CD4-positive, alpha-beta T cell treated with Interferon gamma for 1 hour (primary cell): ENCODE results near the gene P2RX5.
"Not testable (repeated sequence)": the region's sequence is repeated elsewhere in the genome, so short reads cannot be mapped to it uniquely, and the experiment has no call there.

Experiments
- DNase-seq: peaks from one replicate; pipeline ENCODE4 v3.0.0-alpha.2; 2020

The P2RX5 gene

DNA sequence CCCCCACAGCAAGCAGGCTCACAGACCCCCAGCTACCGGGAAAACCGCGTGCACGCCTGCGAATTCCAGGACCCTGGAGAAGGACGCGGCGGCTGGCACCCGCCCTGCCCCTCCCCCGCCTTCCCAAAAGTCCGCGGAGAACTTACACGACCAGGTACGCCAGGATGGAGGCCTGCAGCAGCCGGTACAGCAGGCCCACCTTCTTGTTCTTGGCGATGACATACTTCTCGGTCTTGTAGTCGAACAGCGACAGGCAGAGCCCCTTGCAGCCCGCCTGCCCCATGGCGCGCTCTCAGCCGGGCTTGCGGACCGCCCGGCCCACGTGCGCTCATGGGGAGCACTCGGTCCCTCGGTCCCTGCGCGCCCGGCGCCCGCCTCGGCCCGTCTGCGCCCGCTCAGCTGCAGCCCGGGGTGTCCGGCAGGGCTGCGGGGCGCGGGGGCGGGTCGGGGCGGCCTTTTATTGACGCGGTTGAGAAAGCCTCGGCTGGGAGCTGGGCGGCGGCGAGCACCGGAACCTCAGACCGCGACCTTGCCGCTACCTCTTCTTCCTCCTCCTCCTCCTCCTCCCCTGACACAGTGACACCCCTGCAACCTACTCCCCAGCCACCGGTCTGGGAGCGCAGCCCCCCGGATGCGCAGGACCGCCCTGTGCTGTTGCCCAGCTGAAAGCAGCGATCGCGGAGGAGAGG lies at the start of gene P2RX5:
P2RX5 (minus strand) TSS at position 433 of the 689 bp plus-strand sequence; CDS start at position 283, 150 bp downstream.
- DNase-seq = peak; percentile 64

DNA sequence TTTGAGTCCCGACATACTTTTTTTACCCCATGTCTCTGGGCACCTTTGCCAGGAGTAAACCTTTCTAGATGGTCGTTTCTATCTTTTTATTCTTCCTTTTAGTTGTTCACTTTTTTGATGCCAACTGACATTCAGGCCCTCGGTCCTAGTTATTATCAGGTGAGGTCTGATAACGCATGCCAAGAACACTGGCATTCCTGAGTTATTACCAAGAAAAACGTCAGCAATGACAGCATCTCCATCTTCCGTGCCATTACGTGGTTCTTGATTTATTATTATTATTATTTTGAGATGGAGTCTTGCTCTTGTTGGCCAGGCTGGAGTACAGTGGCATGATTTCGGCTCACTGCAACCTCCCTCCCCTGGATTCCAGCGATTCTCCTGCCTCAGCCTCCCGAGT lies 49.1 kb upstream of the P2RX5 start:
- no peak for DNase-seq

GRCh38 chr17:3744014-3744413 lies 48.1 kb upstream of the P2RX5 start:
- DNase-seq = no peak

- DNase-seq = peak; percentile 59
Observed at GRCh38 chr17:3740611-3741073, 44.7 kb upstream of the P2RX5 start.

GRCh38 chr17:3739422-3740124 lies 43.6 kb upstream of the P2RX5 start:
- no peak for DNase-seq

DNA sequence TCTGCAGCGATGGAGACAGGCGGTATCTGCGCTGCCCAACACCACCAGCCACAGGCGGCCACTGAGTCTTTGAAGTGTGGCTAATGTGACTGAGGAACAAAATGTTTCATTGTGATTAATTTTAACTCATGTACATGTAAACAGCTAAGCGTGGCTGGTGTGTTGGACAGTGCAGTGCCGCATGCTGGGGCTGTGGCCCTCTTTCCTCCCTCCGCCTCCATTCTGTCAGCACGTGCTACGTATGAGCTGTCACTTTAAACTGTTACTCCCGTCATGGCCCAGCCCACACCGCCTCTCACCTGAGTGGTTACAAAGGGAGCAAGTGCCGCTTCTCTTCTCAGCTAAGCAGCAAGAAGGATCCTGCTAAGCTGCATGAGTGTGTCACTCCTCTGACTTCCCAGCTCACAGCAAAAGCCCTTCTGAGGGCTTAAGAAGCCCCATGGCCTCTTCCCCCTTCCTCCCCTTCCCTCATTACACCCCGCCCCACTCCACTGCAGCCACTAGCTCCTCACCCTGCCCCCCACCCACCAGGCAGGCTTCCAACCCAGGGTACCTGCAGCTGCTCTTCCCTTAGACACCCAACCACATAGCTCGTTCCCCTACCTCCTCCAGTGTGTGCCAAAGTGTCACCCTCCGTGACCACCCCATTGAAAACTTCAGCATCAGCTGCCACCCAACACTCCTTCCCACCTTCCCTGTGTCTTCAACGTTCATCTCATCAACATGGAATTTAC lies 42.8 kb upstream of the P2RX5 start:
- DNase-seq = peak; percentile 52

DNA sequence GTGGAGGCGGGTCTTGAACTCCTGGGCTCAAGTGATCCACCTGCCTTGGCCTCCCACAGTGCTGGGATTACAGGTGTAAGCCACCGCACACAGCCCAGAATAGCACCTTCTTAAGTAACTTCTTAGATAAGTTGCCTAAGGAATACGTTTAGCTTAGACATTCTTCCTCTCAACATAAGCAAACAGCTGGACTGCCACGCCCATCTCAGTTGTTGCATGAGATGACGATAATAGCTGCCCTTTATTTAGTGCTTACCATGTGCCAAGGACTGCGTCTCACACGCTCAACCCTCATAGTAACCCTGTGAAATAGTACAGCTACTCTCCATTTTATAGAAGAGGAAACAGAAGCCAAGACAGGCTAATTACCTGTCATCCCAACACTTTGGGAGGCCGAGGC lies 39.6 kb upstream of the P2RX5 start:
- DNase-seq = no peak

GRCh38 chr17:3734911-3735276 lies 38.9 kb upstream of the P2RX5 start:
- DNase-seq = not testable (repeated sequence)

DNA sequence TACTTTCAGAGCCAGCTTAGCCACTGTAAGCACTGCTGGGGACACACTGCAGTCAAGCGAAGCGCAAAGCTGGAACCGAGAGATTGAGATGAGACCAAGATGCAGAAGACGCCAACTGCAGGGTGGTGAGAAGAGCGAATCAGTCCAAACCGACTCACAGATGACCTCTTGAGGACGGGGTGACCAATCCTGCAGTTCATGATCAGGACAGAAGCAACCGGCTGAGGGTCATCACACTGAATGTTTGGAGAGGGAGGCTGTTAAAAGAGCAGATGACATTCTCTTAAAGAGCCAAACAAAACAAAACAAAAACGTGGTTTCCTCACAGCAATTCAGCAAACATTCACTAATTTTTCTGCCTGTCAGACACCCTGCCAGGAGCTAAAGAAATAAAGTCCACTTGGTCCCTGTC lies 36.3 kb upstream of the P2RX5 start:
- DNase-seq = peak; percentile 14

DNA sequence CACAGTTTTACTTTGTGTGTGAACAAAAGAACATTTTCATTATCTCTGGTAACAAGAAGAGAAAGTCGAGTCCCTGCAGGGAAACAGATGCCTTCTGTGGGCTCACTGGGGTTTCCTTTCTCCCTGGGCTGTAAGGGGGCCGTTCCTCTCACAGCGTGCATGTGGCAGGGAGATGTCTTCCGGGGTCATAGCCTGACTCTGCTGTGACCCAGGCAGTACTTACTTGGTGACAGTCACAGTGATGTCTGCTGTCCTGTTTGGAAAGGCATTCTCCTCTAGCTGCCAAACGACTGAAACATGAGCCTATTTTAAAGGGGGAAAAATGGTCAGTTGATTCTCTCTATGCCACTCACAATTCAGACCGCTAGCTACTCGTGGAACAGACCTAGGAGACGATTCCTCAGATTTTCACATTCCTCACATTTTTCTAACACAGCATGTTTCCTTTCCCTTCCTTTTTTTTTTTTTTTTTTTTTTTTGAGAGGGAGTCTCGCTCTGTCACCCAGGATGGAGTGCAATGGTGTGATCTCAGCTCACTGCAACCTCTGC lies 35.0 kb upstream of the P2RX5 start:
- no peak for DNase-seq

GRCh38 chr17:3729881-3730280 lies 33.9 kb upstream of the P2RX5 start:
- DNase-seq = no peak

DNA sequence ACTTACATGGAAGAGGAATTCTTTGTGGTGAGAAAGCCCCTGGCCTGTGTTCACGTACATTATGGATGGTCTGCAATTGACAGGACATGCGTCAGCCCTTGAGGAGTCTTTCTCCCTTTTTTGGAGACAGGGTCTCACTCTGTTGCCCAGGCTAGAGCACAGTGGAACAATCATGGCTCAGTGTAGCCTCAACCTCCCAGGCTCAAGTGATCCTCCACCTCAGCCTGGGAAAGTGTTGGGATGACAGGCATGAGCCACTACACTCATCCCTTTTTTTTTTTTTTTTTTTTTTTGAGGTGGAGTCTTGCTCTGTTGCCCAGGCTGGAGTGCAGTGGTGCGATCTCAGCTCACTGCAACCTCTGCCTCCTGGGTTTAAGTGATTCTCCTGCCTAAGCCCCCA lies 32.1 kb upstream of the P2RX5 start:
- not testable (repeated sequence) for DNase-seq

- DNase-seq = no peak
Observed at GRCh38 chr17:3727041-3727440, 31.1 kb upstream of the P2RX5 start.

GRCh38 chr17:3724378-3725077 lies 28.6 kb upstream of the P2RX5 start:
- no peak for DNase-seq

DNA sequence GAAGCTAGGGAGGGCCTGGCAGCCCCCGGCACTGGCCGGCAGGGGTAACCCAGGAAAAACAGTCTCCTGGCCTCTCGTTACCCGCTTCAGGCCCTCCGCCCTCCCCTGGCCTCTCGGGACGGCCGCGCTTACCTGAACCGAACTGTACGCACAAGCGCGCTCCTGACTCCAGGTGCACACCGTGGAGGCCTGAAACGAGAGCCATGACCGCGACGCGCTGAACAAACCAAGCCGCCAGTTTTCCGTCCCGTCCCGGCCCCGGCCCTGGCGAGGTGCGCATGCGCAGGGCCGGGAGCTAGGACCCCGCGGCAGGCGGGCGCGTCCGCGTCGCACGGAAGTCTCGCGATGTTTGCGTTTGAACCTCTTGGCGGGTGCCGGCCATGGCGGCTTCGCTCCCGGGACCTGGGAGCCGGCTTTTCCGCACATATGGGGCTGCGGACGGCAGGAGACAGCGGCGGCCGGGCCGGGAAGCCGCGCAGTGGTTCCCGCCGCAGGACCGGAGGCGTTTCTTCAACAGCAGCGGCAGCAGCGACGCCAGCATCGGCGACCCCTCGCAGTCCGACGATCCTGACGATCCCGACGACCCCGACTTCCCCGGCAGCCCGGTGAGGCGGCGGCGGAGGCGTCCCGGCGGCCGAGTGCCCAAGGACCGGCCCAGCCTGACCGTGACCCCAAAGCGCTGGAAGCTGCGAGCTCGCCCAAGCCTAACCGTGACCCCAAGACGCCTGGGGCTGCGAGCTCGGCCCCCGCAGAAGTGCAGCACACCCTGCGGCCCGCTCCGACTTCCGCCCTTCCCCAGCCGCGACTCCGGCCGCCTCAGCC lies 27.8 kb upstream of the P2RX5 start, which contains the start of gene HASPIN:
HASPIN (plus strand) TSS at position 348 of the 822 bp plus-strand sequence; CDS start at position 381, 33 bp downstream.
- peak; percentile 89 for DNase-seq

DNA sequence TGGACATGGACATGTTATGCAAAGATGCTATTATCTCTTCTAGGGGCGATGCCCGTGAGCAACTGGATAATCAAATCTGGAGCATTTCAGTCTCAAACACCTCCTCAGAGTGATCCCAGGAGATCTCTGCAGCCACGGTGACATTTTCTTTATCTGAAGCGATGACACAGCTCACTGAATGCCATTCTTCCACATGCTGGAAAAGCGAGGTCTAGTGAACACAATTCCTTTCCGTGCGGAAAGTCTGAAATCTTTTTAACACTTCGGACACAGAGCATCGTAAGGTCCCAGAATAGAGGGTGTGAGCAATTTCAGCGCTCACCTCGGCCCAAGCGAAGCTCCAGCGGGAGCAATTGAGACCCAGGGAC lies 27.2 kb upstream of the P2RX5 start:
- no peak for DNase-seq

GRCh38 chr17:3722716-3723115 lies 26.8 kb upstream of the P2RX5 start:
- DNase-seq = no peak

DNA sequence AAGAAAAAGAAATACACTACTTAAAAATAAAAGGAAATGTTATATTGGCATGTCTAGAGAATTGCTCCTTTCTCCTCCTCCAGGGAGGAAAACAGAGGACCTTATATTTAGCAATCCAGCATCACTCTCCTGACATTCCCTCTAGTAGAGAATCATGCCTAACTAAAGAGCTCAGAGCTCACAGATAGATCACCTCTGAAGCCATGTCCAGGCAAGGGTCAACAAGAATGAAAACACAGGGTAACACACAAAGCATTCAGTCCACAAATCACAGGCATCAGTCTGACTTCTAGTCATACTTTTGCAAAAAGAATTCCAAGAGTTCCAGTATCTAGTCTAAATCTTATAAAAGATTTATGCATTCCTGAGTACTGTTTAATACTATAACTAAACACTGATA lies 23.3 kb upstream of the P2RX5 start:
- DNase-seq = no peak

DNA sequence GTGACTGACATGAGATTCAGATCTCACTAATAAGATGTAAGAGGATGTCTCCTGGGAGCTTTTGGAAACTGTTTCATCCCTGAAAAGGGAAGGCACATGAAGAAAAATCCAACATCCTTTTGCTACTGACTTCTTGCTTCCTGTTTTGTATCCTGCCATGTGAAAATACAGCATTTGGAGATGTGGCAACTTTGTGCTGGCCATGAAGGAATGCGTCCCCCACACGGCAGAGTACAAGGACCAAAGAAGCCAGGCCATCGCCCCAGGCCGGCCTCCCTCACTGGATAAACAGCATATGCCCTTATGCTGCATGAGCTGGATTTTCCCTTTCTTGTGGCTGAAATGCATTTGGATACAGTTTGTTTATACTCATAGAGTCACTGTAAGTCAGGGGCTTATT lies 22.2 kb upstream of the P2RX5 start:
- no peak for DNase-seq

DNA sequence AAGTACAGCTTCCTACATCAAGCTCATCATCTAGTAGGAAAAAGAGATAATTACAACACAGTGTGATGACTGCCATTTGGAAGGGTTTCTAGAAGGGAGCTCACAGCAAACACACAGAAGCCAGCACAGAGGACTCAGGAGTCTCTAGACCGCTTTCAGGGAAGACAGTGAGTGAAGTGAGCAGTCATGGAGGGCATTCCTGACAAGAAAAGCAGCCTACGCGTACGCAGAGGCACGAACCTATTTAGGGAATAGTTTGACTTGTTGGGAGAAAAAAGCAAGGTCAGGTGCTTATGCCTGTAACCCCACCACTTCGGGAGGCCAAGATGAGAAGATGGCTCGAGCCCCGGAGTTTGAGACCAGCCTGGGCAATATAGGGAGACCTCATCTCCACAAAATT lies 19.3 kb upstream of the P2RX5 start:
- DNase-seq = no peak

DNA sequence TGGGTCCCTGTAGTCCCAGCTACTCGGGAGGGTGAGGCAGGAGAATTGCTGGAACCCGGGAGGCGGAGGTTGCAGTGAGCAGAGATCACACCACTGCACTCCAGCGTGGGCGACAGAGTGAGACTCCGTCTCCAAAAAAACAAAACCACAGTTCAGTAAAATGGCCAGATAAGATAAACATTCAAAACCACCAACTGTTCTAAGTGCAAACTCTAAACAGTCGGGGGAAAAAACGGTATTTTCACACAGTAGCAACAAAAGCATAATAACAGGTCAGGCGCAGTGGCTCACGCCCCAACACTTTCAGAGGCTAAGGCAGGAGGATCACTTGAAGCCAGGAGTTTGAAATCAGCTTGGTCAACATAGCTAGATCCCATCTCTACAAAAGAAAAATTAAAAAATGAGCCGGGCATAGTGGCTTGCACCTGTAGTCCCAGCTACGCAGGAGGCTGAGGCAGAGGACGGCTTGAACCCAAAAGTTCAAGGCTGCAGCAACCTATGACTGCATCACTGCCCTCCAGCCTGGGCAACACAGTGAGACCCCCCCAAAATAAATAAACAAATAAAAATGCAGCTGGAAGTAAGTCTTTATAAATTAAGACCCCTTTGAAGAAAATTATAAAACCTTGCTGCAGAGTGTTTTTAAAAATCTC lies 17.0 kb upstream of the P2RX5 start:
- DNase-seq = no peak
